GM21576 (cell line): ENCODE results near the gene KMT2E.

Source experiments
- ATAC-seq: cut with Tn5 transposase; IDR thresholded peaks from one replicate; pipeline ENCODE4 v1.9.1; 2021; ENCODE audit warnings: mild to moderate bottlenecking, moderate library complexity; ENCODE audit not compliant: unreplicated experiment

The KMT2E gene

DNA sequence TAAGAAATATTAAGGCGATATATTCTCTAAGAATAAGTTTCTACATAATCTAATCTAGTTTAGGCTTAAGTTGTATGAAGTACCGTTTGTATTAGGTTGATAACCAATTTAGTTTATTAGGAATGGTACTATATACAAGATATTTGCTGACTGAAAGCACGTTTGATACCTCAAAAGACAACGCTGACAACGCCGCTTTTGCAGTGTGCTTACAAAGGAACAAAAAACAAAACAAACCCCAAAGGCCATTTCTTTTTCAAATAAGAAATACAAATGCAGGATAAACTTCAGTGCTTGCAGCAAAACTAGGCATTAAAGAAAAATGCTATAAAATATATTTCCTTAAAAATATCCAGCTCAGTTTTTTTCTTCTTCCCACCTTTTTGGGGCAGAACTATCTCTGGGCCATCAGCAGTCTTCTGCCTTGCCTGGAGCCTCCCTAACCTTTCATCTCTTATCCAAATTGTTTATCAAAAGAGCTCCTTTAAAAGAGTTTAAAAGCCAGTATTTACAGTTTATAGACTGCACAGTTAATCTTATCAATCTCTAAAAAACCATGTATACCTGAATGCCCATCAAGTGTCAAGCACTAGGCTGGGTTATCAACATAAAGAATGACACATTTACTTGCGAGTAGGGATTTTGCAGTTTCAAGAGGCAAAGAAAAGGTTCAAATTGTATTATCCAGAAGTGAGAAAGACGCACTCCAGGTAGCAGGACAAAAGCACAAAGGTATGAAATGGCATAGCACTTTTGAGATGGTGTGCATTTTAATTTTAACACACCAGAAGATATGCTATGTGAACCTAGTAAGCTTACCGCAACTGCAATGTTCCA is 4.1 kb upstream of the KMT2E start:
- no peak for ATAC-seq

DNA sequence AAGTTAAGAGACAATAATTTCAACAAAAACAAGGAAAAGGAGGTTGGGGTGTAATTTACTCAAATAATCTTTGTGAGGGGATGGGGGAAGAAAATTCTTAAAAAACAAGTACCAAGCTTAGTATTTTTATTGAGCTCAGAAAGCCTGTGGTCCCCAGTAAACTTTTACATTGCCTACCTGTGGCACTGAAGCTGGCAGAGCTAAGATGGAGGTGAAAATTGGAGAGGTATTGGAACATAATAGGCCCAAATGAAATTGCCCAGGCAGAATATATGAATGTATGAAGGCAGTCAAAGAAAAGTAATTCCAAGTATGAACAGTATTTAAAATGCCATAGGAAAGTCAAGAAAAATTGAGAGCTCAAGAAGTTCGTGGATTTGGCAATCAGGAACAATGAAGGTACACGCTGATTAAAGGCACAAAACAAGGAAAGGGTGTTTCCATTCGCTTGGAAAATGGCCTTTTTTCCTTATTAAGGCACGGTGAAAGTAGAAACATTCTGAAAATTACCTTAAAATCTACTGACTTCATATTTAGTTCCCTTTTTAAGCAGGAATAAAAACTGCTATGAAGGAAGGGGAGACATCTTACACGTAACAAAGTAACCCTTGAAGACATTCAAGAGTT is 3.4 kb upstream of the KMT2E start:
- no peak for ATAC-seq

DNA sequence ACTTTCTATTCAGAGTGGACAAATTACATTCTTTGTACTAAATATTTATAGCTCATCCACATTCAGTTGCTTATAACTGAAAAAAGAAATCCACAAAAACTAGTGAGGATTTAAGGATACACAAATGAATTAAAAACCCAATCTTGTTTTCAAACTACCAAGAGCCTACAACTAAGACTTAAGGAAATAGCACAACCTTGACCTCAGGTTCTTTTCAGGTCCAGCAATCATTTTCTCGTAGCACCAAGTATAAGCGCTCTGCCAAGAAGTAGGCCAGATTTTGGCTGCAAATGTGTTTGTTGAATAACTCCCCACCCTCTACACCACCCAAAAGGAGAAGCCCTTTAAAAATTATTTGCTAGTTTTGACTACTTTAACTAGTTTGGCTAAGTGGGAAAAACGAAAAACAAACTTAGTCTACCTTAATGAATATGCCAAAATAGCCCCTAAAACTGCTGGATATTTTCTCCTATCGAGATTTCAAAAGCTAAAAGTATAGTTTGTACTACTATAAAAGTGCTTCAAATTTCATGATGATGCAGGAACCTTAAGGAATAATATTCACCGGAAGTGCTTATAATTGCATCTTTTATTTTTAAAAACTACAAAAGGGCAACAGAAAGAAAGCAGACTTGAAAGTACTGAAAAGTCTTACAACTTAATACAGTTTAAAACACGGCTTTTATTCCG is 2.7 kb upstream of the KMT2E start:
- no peak for ATAC-seq

DNA sequence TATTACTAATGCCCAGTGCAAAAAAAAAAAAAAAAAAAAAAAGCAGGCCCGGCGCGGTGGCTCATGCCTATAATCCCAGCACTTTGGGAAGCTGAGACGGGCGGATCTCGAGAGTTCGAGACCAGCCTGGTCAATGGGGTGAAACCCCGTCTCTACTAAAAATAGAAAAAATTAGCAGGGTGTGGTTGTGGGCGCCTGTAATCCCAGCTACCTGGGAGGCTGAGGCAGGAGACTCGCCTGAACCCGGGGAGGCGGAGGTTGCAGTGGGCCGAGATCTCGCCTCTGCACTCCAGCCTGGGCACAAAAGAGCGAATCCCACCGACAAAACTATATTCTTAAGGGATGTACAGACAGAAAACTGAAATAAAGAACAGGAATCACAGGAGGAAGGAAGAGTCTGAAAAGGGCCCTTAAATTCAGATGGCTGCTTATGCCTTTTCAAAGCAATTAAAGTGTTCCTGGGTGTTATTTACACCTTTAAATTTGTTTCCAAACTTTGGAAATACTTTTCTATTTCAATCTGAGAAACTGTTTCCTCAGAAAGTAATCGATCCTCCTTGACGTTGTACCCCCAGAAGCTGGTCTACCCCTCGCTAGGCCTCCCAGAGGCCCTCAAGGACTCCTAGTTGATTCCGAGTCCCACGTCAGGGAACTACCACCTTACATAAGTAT is 2.0 kb upstream of the KMT2E start:
- no peak for ATAC-seq

DNA sequence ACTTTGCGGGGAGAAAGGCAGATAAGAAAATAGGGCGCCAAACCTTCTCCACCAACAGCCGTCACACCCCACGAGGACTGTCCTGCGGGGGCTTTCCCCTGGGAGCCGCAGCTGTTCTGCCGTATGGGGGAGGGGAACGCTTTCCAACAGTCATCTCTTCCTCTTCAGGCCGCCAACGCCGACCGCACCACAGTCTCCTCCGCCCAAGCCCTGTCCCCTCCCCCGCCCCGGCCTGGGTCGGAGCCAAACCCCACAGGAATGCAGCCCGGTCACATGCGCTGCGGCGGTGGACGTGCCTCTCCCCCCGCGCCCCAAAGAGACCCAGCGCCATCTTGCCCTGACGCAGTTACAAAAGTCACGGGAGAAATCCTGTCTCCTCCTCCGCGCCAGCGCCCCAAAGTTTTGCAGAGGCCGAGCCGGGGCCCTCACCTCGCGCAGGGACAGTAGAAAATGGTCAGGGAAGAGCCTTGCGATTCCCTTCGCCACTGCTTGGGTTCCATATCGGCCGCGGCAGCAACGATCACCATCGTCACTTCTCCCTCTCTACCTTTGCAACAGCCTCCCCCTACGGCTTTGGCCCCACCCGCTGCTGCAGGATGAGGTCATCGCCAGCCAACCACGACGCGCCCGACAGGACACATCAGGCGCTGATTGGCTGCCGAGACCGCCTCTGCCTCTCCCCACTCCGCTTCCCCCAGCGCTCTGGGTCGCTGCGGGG is 1.3 kb upstream of the KMT2E start:
- ATAC-seq: peak; percentile 66

DNA sequence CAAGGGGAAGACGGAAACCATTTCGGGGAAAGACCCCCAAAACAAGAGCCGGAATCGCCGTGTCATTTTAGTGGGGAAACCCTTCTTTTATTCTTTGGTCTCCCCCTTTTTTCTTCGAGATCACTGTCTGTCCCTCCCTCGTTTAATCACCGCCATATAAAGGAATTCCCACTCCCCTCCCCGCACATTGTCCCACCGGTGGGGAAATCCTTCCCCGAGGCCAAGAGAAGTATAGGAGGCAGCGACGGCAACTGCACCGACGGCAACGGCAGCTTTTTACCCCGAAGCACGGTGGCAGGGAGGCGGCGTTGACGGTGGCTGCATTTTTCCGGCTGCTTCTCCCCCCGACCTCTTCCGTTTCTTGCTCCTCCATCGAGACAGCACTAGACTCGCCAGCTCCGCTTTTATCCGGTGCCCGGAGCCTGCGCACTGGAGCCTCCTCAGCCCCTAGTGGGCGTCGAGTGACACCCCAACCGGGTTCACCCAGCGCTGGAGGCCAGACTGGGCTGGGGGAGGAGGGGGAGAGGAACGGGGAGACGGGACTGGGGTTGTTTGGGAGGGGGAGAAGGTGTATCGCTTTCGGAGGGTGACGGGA is 687 bp upstream of the KMT2E start:
- ATAC-seq: peak; percentile 27

DNA sequence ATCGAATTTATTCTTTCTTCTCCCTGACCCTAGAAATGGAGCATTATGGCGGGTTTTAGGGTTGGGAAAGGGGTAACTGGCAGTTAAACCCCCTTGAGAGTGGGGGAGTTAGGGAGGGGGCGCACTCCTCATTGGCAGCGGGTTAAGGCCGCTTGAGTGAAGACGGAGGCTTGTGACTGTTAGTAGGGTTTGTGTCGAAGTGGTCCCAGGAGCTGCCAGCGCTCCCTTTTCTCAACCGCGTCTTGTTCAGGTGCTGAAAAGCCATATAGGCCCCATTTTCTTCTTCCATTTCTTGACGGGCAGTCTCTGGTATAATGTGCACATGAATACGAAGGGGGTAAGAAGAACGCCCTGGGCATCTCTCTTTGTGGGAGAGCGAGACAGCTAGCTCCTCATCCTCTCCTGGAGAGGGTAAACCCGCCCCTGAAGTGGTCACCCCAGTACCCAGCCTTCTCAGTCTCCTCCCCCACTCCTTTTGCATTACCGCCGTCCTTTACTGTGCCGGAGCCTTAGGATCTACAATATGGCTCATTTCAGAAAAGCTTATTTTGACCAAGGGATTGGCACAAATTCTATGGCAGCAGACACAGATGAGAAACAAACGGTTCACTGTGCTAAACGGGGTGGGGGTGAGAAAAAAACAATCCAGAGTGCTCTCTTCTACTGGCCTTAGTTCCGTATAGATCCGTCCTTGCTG is 836 bp downstream of the KMT2E start:
- ATAC-seq: no peak

DNA sequence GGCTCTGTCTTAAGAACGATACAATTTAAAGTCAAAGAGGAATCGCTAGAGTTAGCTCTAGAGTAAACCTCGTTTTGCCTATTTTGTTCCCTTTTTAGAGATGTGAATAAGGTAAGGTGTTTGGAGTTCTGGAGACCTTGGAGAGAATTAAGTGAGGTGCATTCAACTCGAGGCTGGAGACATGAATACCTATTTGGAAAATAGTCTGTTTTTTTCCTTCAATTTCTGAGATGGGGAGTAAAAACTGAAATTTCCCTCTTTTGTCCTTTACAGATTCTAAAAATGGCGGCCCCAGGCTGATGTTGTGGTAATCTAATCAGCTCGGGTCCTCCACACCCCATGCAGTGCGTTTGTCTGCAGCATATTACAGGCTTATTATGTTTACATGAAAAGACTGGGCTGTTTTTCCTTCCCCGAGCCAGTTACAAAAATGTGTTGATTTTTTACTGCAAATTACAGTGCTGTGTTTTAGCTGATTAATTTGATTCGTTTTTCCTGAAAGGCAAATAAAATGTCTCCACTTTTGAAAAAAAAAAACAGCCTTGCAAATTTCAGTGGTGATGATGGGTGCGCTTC is 1.5 kb downstream of the KMT2E start:
- no peak for ATAC-seq

DNA sequence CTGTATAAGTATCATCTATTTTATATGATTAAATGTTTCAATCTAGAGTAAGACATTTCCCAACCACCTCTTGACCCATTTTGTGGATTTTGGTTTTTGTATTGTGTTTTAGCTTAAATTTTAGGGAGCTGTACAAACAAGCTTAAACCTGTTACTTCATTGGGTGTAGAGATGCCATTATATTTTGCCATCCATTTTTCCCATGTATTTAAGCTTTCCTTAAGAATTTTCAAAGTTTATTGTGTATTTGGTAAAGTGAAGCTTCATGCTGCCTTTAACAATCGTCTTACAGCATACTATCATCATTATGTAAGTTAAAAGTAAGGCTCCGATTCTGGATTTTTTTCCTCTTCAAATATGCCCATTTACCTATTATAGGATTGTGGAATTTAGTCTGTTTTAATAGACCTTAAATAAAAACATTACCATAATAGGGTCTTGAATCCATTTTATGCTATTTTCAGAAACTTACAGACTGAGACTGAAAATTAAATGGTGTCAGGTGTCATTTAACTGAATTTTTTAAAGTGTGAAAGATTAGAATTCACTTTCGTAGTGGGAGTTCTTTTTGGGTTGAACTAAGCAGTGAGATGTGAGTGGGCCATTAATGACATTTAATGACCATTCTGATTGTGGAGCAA is 2.2 kb downstream of the KMT2E start:
- no peak for ATAC-seq

DNA sequence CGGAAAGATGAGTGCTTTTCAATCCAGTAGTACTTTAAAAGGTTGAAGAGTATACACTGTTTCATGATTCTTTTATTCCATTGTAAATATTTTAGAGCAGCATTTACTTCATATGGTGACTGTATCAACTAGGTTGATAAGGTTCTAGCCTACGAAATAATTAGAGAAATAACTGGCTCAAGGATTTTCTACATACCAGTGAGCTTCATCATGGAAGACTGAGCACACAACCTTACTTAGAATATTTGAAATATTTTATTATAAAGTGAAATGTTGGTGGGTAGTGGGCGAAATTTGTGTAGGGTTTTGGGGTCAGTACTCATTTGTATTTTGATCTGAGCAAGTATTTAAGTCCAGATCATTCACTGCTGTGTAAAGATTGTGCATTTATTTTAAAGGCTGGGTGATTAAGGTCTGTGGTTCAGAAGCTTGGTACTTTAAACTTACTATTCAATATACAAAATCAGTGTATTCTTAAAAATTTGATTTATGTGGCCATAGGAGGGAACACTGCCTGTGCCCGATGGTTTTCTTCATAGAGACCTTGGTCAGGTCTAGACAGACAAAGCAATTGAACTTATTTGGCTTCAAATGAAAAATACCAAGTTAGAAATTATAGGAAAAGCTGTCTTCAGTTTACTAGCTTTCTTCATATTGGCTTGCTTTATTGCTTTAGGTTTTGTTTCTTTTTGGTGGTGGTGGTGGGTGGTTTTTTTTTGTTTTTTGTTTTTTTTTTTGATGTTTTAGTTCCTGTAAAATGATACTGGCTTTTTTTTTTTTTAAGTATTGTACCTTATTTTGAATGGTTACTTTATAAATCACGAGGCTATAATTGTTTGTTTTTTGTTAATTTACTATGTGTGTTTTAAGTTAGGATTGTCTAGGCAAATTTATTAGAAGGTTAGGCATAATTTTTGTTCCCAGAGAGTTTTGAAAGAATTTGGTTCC is 3.0 kb downstream of the KMT2E start:
- ATAC-seq: no peak

DNA sequence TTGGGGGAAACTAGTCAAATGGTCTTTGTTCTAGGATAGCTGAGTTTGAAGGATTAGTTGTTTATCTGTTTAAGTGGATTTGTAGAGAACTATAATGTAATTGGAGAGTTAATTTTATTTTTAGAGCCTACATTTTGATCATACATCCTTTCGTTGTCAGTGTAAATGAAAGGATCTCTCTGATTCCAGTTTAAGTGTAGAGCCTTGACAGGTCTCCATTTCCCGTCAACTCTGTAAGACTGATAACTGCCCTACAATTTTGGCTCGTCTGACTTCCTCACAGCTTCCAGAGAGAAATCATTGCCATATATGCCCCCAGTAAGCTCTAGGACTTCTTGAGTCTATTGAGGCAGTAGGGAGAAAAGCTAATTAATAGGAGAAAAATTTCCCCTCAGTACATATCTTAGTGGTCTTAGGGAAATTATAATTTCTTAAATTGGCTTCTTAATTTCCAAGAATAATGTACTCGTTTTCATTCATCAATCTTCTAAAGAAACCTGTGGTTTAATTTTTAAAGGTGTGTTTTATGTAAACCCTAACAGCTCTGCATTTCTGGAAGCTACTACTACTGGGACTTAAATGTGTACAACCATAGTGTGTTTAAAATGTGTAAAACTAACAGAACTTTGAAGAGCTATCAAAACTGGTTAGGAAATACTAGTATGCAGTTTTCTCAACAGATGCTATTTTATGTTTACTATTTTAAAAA is 3.8 kb downstream of the KMT2E start:
- ATAC-seq: no peak

DNA sequence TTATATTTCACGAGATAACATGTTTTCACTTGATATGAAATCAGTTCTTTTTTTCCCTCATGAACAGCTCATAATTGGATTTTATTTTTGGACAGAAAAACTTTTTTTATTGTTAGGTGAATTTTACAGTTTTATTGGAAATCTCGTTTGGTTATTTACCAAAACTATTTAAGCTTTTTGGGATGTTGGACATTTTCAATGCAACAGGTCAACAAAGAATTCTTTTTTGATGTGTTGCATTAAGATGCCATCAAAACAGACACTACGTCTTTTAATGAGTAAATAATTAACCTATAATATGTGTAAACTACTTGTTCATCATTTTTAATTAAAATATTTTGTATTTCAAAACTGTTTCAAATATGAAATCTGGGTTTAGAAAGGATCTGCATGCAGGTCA is 5.3 kb downstream of the KMT2E start:
- no peak for ATAC-seq

DNA sequence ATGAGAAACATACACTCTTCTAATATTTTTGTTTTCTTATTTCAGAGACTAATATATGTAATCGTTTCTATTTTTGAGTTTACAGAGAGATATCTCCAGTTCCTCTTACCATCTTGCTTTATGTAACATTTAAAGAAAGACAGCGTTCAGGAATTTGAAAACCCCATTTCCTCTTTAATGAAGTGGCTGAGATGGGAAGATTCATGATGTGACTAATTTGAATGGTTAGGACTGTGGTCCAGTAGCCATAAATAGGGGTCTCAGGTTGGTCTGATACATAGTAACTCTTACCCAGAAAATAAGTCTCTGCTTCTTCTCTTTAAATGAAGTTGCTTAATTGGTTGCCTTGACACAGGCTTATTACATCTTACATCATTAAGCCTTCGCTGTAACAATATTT is 6.9 kb downstream of the KMT2E start:
- no peak for ATAC-seq

DNA sequence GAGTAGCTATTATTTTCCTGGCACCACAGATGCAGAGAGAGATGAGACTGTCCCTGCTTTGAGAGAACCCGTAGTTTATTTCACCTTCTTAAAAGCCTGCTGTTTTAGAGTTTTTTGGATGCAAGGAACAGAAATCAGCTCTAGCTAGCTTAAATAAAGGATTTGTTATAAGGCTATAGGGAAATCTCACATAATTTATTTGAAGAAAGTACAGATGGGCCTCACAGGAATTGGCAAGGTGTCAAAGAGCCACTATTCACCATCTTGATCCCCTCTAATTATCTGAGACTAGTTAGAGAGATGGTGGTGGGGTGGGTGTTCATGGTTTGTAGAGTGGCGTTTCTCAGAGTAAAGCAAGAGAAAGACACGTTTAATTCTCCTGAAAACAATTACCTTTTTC is 7.3 kb downstream of the KMT2E start:
- ATAC-seq: no peak

DNA sequence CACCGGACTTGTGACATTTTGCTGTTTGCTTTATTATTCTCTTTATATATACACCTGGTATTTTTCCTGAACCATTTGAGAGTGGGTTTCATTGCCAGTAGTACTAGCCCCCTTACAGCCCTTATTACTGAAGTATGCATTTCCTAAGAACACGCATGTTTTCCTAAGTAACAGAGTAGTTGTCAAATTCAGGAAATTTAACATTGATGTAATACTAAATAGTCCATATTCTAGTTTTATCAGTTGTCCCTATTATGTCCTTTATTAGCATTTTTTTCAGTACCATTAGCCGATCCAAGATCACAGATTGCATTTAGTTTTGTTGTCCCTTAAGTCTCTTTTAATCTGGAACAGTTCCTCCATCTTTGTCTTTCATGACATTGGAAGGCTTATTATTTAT is 8.0 kb downstream of the KMT2E start:
- ATAC-seq: no peak

DNA sequence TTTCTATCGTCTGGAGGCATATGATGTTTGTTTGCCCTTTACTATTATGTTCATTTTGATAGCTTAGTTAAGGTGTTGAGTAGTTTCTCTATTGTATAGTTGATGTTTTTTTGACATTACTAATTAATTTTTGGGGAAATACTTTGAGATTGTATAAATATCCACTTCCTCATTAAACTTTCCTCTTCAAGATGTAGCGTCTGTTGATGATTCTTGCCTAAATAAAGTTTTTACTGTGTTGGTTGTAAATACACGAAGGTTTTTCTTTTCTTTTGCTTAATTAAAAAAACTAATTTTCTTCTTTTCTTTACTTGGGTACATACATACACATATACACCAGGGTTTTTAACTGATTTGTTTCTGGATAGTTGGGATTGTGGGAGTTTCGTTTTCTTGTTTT is 8.5 kb downstream of the KMT2E start:
- no peak for ATAC-seq

DNA sequence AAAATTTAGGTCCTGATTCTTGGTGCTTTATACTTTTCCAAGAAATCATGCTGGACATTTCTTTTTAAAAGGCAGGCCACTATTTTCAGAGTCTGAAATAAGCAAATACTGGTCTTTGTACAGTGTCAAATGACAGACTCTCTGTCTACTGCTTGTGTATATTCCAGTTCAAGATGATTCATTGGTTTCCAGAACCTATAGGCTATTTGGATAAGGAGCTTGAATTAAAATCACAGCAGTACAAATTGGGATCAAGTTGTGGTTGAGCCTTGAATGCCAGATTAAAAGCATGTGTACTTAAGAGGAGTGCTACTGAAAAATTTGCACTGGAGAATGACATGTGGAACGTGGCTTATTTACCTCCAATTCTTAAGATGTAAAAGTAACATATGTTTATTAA is 10.7 kb downstream of the KMT2E start:
- no peak for ATAC-seq
